Karpas-422 (cell line): ENCODE measurements around the gene FER. TPM values are rescaled to one million over a fixed set of nuclear protein-coding genes. Genes with fewer than 3 reads are reported as not detected.

Experiments used
- DNase-seq: peaks from one replicate; pipeline ENCODE4 v3.0.0-alpha.2; 2015
- H2AFZ ChIP-seq: fragments of 200-600 bp; sonication (generic); 2 replicates; pipeline ENCODE4 v1.6.1; 2014; ENCODE audit warnings: antibody characterized with exemption, low read length, mixed read lengths
- H3K27ac ChIP-seq: fragments of 200-600 bp; sonication (generic); 2 replicates; pipeline ENCODE4 v1.5.1; 2014; ENCODE audit warnings: mild to moderate bottlenecking, low read length, moderate library complexity
- H3K27me3 ChIP-seq: fragments of 200-600 bp; sonication (generic); 2 replicates; pipeline ENCODE4 v1.6.1; 2014; ENCODE audit warnings: low read length, mixed read lengths
- H3K36me3 ChIP-seq: fragments of 200-600 bp; sonication (generic); 2 replicates; pipeline ENCODE4 v1.6.1; 2014; ENCODE audit warnings: low read length, mixed read lengths; ENCODE audit not compliant: insufficient read depth
- H3K4me1 ChIP-seq: fragments of 200-600 bp; sonication (generic); 2 replicates; pipeline ENCODE4 v1.6.1; 2014; ENCODE audit warnings: mild to moderate bottlenecking, low read length, mixed read lengths
- H3K4me2 ChIP-seq: fragments of 200-600 bp; sonication (generic); 2 replicates; pipeline ENCODE4 v1.6.1; 2014; ENCODE audit warnings: low read length, low read depth, mild to moderate bottlenecking; ENCODE audit not compliant: poor library complexity, severe bottlenecking
- H3K4me3 ChIP-seq: fragments of 200-600 bp; sonication (generic); 2 replicates; pipeline ENCODE4 v1.5.1; 2014; ENCODE audit warnings: mild to moderate bottlenecking, antibody characterized with exemption, low read length, mixed read lengths
- H3K79me2 ChIP-seq: fragments of 200-600 bp; sonication (generic); 2 replicates; pipeline ENCODE4 v1.6.1; 2014; ENCODE audit warnings: mild to moderate bottlenecking, low read length, mixed read lengths
- H3K9ac ChIP-seq: fragments of 200-600 bp; sonication (generic); 2 replicates; pipeline ENCODE4 v1.6.0; 2014; ENCODE audit warnings: low read length
- H3K9me2 ChIP-seq: fragments of 200-600 bp; sonication (generic), shearing (Covaris generic); replicated peaks from 2 replicates; pipeline ENCODE4 v1.6.0; 2014; ENCODE audit warnings: mild to moderate bottlenecking, low read length, moderate library complexity; ENCODE audit not compliant: insufficient read depth
- H3K9me3 ChIP-seq: fragments of 300-700, 200-600 bp; sonication (generic); 2 replicates; pipeline ENCODE4 v1.6.1; 2014; ENCODE audit warnings: low read length, mixed read lengths
- H4K20me1 ChIP-seq: fragments of 200-600 bp; sonication (generic); 2 replicates; pipeline ENCODE4 v1.6.1; 2014; ENCODE audit warnings: mild to moderate bottlenecking, antibody characterized with exemption, low read length, low read depth; ENCODE audit not compliant: insufficient read depth
- total RNA-seq: library from RNA; depleted of rRNA; stranded (reverse); fragments of >200 nt; shearing (Covaris generic); gene quantifications from 2 replicates; pipeline ENCODE4 v1.2.3, GENCODE V29; 2014; ENCODE audit warnings: low replicate concordance

The FER gene
- total RNA-seq, 1 experiment from 2014 or later = 14.6 TPM

DNA sequence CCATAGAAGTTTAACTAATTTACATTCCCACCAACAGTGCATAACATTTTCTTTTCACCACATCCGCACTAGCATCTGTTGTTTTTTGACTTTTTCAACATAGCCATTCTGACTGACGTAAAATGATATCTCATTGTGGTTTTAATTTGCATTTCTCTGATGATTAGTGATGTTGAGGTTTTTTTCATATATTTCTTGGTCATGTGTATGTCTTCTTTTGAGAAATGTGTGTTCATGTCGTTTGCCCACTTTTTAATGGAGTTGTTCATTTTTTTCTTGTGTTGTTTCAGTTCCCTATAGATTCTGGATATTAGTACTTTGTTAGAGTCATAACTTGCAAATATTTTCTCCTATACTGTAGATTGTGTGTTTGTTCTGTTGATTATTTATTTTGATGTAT lies 163.4 kb downstream of the FER start:
- no peaks in the 10 kb centered on the region for H3K36me3 ChIP-seq
- no peak overlapping the region for H2AFZ ChIP-seq
- no peak for DNase-seq
- H3K4me3 ChIP-seq = no peak overlapping the region
- no peak overlapping the region for H3K27ac ChIP-seq
- no peaks in the 10 kb centered on the region for H3K27me3 ChIP-seq
- H3K4me2 ChIP-seq = no peak overlapping the region
- no peak overlapping the region for H3K9ac ChIP-seq
- no peaks in the 10 kb centered on the region for H3K9me2 ChIP-seq
- H3K9me3 ChIP-seq = no peaks in the 10 kb centered on the region
- no peaks in the 10 kb centered on the region for H3K4me1 ChIP-seq
- no peaks in the 10 kb centered on the region for H3K79me2 ChIP-seq
- H4K20me1 ChIP-seq = no peaks in the 10 kb centered on the region

GRCh38 chr5:108917596-108917995 lies 169.9 kb downstream of the FER start:
- no peaks in the 10 kb centered on the region for H3K9me2 ChIP-seq

DNA sequence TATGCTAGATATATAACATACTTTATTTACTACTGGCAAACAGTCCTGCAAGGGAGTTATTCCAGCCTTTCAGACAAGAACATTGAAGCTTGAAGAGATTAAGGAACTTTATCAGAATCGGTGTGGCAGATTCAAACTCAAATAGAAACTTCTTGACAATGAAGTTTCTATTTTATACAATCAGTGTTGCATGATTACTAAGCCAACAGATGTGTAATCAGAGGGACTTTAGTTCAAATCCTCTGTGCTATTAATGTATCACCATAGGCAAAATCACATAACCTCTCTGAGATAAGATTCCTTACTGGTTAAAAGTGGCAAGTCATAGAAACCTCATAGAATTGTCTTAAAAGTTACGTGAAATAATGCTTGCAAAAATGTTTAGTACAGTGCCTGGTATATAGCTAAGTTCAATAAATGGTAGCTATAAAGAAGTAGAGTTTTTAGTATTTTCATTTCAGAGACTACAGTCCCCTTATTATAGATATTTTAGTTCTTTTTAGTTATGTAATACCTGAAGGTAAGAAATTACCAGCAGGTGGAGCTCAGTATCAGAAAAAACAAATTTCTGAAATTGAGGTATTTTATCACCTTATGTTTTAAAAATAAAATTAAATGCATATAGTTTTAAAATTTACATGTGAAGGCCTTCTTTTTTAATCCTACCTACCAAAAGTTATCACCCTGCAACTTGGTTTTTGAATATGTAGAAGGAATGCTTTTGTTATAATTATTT lies 172.1 kb downstream of the FER start:
- no peak overlapping the region for H3K27ac ChIP-seq
- no peaks in the 10 kb centered on the region; the same call in 1 of the 2 replicates for H3K4me1 ChIP-seq
- no peaks in the 10 kb centered on the region for H3K36me3 ChIP-seq
- no peaks in the 10 kb centered on the region for H4K20me1 ChIP-seq
- H3K4me2 ChIP-seq = no peak overlapping the region
- no peaks in the 10 kb centered on the region for H3K27me3 ChIP-seq
- no peaks in the 10 kb centered on the region for H3K9me2 ChIP-seq
- no peak overlapping the region for H2AFZ ChIP-seq
- H3K9ac ChIP-seq = no peak overlapping the region
- no peak overlapping the region for H3K4me3 ChIP-seq
- H3K79me2 ChIP-seq = no peaks in the 10 kb centered on the region
- peak; percentile 48 for DNase-seq
- no peaks in the 10 kb centered on the region for H3K9me3 ChIP-seq

More at GRCh38 chr5:108917596-108917995, 169.9 kb downstream of the FER start:
- Histone ChIP-seq H3K9me3 (no peaks in the 10 kb centered on the region), H3K4me3 (no peak overlapping the region), H3K36me3 (no peaks in the 10 kb centered on the region), H4K20me1 (no peaks in the 10 kb centered on the region), H3K27me3 (no peaks in the 10 kb centered on the region), H3K4me2 (no peak overlapping the region), H3K4me1 (no peaks in the 10 kb centered on the region), H3K79me2 (no peaks in the 10 kb centered on the region), H3K9ac (no peak overlapping the region), H2AFZ (no peak overlapping the region), H3K27ac (no peak overlapping the region)
- no peak for DNase-seq

DNA sequence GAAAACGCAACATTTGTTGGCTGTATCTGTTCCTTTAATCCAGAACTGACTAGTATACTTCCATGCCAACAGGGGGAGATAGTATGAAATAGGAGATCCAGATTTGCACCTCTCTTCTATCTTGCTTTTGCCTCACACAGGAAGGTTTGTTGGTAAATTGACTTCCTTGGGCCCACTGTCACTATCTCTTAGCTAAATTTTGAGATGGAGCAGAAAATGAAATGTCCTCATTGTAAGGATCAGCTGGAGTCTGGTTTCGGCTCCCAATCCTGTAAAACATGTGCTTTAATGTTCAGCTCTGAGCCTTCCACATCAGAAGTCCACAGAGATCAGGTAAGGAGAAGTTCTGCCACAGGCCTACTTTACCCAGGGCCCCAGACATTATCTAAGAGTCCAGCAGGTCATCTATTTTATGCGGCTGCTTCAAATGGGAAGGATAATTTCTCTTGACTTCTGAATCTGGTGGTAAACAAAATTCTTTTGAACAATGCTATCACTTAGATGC lies 176.8 kb downstream of the FER start:
- H3K4me1 ChIP-seq = peaks cover 3% of the 10 kb centered on the region; the same call in 1 of the 2 replicates
- no peaks in the 10 kb centered on the region for H3K79me2 ChIP-seq
- no peak overlapping the region for H3K27ac ChIP-seq
- H3K4me2 ChIP-seq = peak overlapping the region; percentile 58
- no peaks in the 10 kb centered on the region for H3K9me3 ChIP-seq
- H3K36me3 ChIP-seq = no peaks in the 10 kb centered on the region
- peak overlapping the region; percentile 65 for H3K9ac ChIP-seq
- peak; percentile 69 for DNase-seq
- peak overlapping the region; percentile 77; the same call in 1 of the 2 replicates for H2AFZ ChIP-seq
- H4K20me1 ChIP-seq = 0 out of 2 replicates have a peak, but pooled peaks cover 4% of the 10 kb centered on the region
- H3K27me3 ChIP-seq = no peaks in the 10 kb centered on the region
- peak overlapping the region; percentile 69 for H3K4me3 ChIP-seq
- H3K9me2 ChIP-seq = no peaks in the 10 kb centered on the region

DNA sequence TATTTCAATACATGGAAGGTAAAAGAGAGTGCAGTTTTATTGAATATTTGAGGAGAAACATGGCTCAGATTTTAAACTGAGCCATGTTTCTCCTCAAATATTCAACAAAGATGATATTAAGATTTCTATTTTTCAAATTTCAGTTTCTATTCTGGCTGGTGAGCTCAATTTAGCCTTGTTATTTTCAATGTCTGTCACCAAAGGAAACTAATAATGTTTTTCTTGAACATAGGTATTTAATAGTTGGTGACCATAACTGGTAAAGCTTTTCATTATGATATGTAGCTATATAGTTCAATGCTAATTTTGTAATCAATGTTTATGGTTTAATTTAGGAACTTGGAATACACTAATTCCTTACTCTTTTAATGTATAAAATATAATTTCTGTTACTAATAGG lies 177.4 kb downstream of the FER start:
- Histone ChIP-seq H3K27ac (no peak overlapping the region), H3K9me3 (no peaks in the 10 kb centered on the region), H3K27me3 (no peaks in the 10 kb centered on the region), H3K4me2 (peak overlapping the region; percentile 58), H3K4me1 (peaks cover 3% of the 10 kb centered on the region; the same call in 1 of the 2 replicates), H4K20me1 (0 out of 2 replicates have a peak, but pooled peaks cover 4% of the 10 kb centered on the region), H3K36me3 (no peaks in the 10 kb centered on the region), H3K9ac (peak overlapping the region; percentile 65), H2AFZ (no peak overlapping the region; the same call in 1 of the 2 replicates), H3K79me2 (no peaks in the 10 kb centered on the region), H3K4me3 (peak overlapping the region; percentile 69), H3K9me2 (no peaks in the 10 kb centered on the region)
- DNase-seq = no peak

DNA sequence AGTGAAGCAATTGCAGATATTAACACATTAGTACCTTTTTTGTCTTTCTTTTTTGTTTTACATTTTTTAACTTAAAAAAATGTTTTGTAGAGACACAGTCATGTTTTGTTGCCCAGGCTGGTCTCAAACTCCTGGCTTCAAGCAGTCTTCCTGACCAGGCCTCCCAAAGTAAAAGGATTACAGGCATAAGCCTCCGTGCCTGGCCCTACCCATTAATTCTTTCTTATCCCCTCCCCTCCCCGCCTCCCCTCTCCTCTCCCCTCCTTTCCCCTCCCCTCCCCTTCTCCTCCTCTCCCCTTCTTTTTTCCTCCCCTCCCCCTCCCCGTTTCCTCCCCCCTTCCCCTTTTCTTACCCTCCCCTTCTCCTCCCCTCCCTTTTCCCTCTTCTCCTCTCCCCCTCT lies 182.4 kb downstream of the FER start:
- H3K4me2 ChIP-seq = no peak overlapping the region
- no peak overlapping the region for H2AFZ ChIP-seq
- H3K9ac ChIP-seq = no peak overlapping the region
- H4K20me1 ChIP-seq = peaks cover 6% of the 10 kb centered on the region; the same call in 1 of the 2 replicates
- no peaks in the 10 kb centered on the region for H3K9me3 ChIP-seq
- H3K36me3 ChIP-seq = no peaks in the 10 kb centered on the region
- no peak overlapping the region for H3K4me3 ChIP-seq
- no peaks in the 10 kb centered on the region for H3K27me3 ChIP-seq
- DNase-seq = no peak
- H3K4me1 ChIP-seq = peaks cover 3% of the 10 kb centered on the region; the same call in 1 of the 2 replicates
- H3K79me2 ChIP-seq = no peaks in the 10 kb centered on the region
- no peak overlapping the region for H3K27ac ChIP-seq
- H3K9me2 ChIP-seq = no peaks in the 10 kb centered on the region

DNA sequence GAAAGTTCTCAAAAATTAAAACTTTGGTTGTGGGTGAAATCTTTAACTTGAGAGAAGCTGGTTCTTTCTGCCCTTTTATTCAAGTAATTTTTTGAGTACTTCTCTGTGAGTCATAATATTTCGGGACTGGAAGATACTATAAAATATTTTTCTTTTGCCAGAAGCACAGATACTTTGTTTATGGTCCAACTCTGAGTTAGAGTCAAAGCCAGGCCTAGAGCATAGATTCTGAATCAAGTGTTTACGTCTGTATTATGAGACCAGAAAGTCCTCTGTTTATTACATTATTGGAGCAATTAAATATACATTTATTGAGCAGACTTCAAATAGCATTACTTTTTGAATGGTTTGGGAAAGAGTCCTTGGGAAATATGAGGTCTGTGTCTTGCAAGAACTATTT lies 187.9 kb downstream of the FER start:
- Histone ChIP-seq H3K4me1 (no peaks in the 10 kb centered on the region), H3K9ac (no peak overlapping the region), H3K27ac (no peak overlapping the region), H3K9me3 (no peaks in the 10 kb centered on the region), H4K20me1 (peaks cover 11% of the 10 kb centered on the region; the same call in 1 of the 2 replicates), H3K36me3 (no peaks in the 10 kb centered on the region), H2AFZ (no peak overlapping the region), H3K4me2 (no peak overlapping the region), H3K79me2 (no peaks in the 10 kb centered on the region), H3K27me3 (no peaks in the 10 kb centered on the region), H3K4me3 (no peak overlapping the region), H3K9me2 (no peaks in the 10 kb centered on the region)
- DNase-seq = no peak

DNA sequence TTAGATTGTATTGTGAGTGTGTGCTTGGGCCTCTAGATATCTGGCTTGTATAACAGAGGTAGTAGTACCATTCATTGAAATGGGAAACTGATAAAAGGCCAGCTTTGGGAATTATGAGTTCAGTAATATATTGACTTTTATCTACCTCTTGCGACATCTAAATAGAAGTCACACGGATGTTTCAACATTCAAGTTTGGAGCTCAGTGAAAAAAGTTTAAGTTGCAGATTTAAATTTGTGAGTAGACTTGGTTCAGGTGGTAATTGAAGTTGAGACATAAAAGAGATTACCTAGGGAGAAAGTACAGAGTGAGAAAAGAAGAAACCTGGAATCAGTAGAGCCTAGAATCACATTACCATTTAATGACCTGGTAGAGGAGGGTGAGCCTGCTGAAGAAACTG lies 189.5 kb downstream of the FER start:
- H3K4me3 ChIP-seq = no peak overlapping the region
- H3K36me3 ChIP-seq = no peaks in the 10 kb centered on the region
- H3K4me2 ChIP-seq = no peak overlapping the region
- H3K4me1 ChIP-seq = no peaks in the 10 kb centered on the region
- H3K27me3 ChIP-seq = no peaks in the 10 kb centered on the region
- H3K9ac ChIP-seq = no peak overlapping the region
- no peak overlapping the region for H3K27ac ChIP-seq
- H2AFZ ChIP-seq = no peak overlapping the region
- no peaks in the 10 kb centered on the region for H3K9me3 ChIP-seq
- no peaks in the 10 kb centered on the region for H3K9me2 ChIP-seq
- no peak for DNase-seq
- H3K79me2 ChIP-seq = no peaks in the 10 kb centered on the region
- H4K20me1 ChIP-seq = peaks cover 11% of the 10 kb centered on the region; the same call in 1 of the 2 replicates
